NAMALWA (cell line): ENCODE data around the gene DDRGK1.
"Not testable (repeated sequence)": the region's sequence is repeated elsewhere in the genome, so short reads cannot be mapped to it uniquely, and the experiment has no call there.

Experiments used
- DNase-seq: peaks from one replicate; pipeline ENCODE4 v3.0.0-alpha.2; 2015; ENCODE audit warnings: low spot score

DDRGK1 gene

DNA sequence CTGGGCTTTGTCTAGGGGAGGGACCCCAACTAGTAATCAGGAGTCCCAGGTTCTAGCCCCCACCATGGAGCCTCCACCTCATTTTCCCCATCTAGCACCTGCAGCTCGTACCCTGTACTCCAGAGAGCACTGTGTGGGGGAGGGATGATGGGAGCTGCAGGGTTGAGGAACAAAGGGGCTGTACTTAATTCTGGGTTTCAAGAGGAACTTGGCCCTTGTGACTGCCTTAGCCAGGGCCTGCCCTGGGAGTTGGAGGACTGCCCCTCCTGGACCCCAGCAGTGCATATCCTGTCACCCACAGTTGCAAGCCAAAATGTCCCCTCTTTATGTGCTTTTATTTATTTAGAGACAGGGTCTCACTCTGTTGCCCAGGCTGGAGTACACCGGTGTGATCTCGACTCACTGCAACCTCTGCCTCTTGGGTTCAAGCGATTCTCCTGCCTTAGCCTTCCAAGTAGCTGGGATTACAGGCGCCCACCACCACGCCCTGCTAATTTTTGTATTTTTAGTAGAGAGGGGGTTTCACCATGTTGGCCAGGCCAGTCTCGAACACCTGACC is 11.0 kb upstream of the DDRGK1 start:
- not testable (repeated sequence) for DNase-seq

- no peak for DNase-seq
Observed at GRCh38 chr20:3213226-3213625, 8.7 kb upstream of the DDRGK1 start.

- DNase-seq: no peak
Observed at GRCh38 chr20:3210346-3210745, 5.9 kb upstream of the DDRGK1 start.

DNA sequence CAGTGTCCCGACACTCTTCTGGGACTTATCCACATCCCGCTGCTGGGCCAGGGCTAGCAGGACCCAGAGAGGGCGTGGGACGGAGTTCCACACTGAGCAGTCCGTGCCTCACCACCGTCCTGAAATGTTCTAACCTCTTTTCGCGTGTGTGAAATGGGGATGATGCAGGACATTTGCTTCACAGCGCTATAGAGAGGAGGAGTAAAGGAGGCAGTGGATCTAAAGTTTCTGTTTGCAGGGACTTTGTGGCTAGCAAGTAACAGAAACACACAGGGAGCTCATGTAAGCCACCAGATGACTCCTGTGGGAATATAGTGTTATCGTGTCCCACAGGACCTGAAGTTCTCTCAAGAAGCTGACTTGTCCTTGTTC is 5.5 kb upstream of the DDRGK1 start:
- peak; percentile 32 for DNase-seq

- DNase-seq: peak; percentile 80
Observed at GRCh38 chr20:3209257-3209945, 4.9 kb upstream of the DDRGK1 start, which contains the start of gene ITPA. TSS of gene ITPA (plus strand) at chr20:3209498. CDS start at chr20:3209552, 54 bp downstream.

DNA sequence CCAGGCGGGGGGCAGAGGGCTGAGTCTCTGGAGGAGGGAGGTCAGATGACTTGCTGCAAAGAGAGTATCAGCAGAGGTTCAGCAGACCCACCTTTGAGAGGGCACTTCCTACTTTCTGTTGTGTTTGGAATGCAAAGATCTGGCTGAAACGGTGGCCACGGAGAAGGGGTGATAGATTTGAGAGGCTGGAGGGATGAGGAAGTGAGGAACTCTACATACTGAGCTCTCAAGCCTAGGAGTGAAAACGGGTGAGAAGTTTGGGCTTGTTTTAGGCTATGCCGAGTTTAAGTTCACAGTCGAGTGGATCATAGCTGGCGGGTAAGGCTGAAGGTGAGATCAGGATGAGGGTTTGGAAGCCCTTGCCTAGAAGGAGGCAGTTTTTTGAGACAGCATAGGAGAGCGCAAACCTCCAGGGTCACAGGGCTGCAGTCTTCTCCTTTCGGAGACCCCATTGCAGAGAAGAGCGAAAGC is 4.3 kb upstream of the DDRGK1 start:
- peak; percentile 51 for DNase-seq

DNA sequence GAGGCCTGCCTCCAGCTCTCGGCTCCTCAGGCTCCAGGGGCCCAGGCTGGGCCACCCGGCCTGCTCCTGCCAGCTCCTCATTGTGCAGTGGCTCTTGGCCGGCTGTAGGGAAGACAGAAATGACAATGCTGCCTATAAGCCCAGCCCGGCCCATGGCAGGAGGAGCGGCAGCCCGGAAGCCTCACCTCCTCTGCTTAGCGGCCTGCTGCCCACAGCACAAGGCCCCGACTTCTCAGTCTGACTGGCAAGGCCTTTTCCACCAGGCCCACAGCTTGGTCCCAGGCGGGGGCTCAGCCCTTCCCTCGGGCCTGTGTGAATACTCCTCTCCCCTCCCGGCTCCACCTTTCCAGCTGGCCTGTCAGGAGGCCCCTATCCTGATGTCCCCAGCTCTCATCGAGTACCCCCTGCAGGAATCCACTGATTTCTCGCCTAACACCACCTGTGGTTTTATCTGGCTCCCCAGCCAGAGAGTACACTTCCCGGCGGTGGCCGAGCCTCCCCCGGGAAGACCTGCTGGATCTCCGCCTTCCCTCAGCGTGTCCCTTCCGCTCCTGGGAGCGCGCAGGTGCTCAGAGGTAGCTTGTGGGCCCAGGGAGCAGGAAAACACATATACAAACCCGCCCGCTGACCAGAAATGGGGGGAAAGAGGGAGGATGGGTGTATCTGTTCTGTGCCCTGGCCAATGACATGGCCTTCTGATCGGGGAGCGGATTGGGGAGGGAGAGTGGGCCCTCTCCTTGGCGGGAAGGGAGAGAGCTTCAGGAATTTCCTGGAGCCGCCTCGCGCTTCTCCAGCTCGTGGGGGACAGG is 963 bp downstream of the DDRGK1 start:
- no peak for DNase-seq

DNA sequence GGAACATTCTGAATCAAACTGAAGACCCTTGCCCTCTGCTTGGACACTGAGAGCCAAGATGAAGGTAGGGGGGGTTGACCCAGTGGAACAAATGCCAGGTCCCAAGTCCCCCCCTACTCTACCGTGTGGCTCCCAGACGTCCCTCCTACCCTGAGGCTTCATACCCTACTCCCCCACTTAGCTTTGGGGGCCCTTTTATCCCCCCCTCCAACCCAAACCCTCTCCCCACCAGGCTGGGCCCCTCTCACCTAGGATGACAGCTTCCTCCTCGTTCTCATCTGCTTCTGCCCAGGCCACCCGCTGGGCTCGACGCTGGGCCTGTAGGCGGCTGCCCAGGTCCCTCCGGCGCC is 1.5 kb downstream of the DDRGK1 start:
- no peak for DNase-seq

DNA sequence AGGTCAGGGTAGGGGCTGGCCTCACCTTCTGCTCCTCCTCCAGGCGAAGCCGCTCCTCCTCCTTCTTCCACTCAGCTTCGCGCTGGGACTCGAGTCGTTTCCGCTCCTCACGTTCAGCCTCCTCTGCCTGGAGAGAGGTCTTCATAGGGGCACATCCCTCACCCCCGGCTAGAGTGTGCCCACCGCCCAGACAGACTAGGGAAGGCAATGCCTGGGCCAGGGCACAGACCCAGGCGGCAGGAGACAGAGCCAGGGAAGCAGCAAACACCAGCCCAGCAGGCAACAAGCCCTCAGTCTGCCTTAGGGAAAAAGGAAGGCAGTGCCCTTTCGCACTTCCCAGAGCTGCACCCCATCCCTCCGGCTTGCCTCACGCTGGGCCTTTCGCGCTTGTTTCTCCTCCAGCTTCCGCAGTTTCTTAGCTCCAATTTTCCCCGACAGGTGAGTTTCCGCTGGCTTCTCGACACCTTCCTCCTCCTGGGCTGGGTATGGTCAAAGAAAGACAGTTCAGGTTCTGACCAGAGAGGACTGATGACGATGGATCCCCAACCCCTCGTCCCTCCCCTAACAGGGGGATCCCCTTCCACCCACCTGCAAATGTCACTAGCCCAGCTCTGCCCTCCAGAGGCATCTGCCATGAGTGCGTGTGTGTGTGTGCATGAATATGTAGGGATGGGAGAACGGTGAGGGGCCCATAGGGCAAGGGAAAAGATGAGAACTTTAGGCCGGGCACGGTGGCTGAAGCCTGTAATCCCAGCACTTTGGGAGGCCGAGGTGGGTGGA is 4.3 kb downstream of the DDRGK1 start:
- DNase-seq: no peak

DNA sequence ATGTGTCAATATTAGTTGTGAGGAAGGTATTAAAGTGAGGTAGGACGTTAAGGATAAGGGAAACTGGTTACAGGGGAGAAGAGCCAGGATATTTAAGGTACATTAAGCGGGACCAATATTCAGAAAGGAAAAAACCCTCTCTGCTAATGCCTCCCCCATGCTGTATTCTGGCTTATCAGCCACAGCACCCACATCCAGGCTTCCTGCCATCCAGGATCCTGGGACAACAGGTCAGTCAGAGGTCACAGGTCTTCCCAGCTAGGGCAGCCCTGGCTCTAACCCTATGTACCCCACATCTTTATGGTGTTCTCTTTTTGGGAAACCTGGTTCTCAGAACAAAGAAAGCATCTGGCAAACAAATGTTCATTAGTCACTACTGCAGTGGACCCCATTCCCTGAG is 5.3 kb downstream of the DDRGK1 start:
- DNase-seq: no peak

- DNase-seq: no peak
Observed at GRCh38 chr20:3195590-3196237, 8.8 kb downstream of the DDRGK1 start.

DNA sequence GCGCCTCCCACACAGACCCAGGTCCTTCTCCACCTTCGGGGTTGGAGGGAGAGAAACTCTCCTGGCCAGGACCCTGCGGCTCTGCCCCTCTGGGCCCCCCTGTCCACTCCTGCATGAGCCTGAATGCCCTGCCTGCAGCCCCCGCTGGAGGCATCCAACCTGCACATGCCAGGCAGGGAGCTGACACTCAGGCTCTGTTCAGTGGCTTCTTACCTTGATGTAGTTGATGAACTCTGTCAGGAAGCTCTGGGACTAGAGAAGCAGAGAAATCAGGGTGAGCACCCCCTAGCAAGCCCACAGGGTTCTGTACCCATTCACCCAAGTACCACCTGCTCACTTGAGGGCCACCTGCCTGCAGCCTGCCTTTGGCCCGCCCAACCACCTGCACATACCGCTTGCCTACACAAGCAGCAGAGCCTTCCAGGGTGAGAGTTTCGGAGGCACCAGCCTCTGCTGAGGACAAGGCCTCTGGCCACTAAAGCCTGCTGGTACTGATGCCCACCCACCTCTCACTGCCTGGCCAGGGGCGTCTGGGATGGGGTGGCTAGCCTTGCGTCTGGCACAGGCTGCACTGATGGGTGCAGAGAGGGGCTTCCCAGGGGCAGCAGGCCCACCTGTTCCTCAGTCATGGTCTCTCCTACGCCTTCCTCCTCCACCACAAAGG is 9.7 kb downstream of the DDRGK1 start:
- DNase-seq: no peak

- no peak for DNase-seq
Observed at GRCh38 chr20:3193806-3194616, 10.5 kb downstream of the DDRGK1 start.

DNA sequence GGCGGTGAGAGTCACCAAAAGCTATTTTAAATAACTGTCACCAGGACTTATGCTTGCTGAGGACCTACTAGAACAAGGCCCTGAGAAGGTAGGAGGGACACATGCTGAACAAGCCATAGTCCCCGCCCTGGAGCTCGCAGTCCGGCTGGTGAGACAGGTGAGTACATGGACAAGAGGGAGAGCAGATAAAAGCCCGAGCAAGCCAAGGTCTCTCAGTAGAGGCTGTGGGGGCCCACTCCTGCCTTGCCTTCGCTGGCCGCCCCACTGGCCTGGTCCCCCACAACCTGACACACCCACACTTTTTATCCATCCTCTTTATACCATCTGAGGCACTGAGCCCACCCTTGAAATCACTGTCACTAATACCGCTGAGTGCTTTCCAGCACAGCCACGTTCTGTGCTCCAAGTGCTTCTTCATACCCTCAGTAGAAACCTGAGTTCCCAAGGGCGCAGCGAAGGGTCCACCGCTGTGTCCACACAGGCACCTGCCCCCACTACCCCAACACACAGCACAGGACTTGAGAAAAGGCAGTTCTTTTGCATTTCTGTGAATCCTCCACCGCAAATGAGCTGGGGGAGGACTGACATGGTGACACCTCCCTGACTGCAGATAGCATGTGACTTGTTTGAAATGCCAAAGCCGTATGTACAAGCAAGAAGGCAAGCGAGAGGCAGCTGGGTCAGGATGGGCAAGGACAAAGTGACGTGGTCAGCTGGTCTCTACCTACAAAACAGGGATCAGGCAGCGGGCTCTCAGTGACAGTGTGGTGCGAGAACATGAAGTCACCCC is 12.1 kb downstream of the DDRGK1 start:
- DNase-seq: no peak

- DNase-seq: no peak
Observed at GRCh38 chr20:3190681-3191111, 13.8 kb downstream of the DDRGK1 start.

- no peak for DNase-seq
Observed at GRCh38 chr20:3189561-3190131, 14.8 kb downstream of the DDRGK1 start.

DNA sequence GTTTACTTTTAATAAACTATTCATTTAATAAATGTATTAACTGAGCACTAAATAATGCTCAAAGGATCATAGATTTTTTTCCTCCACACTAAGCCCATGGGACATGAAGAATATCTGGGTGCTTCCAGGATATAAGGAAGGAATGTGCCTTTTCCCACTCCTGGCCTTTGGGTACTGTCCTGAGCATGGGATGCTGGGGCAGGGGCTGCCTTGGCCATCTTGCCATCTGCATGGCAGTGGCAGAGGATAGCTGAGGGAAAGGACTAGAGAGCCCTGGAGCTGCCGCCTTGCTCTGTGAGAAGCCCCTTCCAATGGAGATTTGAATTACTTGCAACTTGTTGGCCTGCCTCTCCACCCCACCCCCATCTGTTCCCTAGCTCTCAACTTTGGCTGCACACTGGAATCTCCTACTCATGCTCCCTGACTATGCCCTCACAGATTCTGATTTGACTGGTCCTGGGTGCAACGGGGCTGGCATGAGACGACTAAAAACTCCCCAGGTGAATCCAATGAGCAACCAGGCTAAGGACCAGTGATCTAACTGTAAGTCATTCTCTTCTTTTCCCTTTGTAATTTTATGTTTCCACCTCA is 15.6 kb downstream of the DDRGK1 start:
- DNase-seq: no peak

- not testable (repeated sequence) for DNase-seq
Observed at GRCh38 chr20:3187861-3188260, 16.6 kb downstream of the DDRGK1 start.
